GM10266 (cell line): Measurements from ENCODE around the gene TMEM161A.

ENCODE experiments used
- DNase-seq: peaks from one replicate; pipeline ENCODE4 v3.0.0; 2012; ENCODE audit errors: extremely low spot score
- TF ChIP-seq, protein P1 (sequence below): IDR thresholded peaks from 2 replicates; pipeline ENCODE4 v1.5.1; 2012; ENCODE audit warnings: mild to moderate bottlenecking, low read depth; ENCODE audit not compliant: control insufficient read depth, insufficient read depth; ENCODE audit errors: missing control alignments

Gene TMEM161A

DNA sequence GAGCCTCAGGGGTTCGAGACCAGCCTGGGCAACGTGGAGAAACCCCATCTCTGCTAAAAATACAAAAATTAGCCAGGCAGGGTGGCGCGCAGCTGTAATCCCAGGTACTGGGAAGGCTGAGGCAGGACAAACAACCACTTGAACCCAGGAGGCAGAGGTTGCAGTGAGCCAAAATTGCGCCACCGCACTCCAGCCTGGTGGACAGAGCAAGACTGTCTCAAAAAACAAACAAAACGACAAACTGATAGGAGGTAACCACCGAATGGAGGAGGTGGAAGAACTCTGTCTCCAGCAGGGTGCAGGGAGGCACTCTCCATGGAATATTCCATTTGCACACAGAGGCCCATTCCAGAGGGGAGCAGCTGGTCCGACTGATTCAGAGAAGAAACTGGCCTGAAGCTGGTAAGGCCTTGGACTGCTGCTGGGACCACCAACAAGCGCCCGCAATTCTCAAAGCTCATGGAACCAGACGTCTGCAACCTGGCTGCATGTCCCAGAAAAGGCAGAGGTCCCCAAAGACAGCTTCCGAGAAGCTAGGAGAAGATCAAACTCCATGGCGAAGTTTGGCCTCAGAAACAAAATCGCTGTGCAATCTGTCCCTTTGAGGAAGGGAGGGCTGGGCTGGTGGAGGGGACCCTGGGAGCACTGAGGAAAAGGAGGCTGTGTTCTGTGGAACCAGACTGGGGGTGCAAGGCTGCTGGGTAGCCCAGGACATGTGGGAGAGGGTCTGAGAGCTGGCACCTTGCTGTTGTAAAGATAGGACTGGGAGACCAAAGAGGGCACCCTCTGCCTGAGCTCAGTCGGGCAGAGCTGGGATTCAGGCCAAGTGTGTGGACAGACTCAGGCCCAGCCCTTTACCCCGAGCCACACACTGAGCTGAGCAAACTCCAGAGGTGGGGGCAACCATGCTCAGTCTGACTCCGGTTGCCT lies 39.3 kb downstream of the TMEM161A start:
- DNase-seq: no peak
- TF ChIP-seq, protein P1, sequence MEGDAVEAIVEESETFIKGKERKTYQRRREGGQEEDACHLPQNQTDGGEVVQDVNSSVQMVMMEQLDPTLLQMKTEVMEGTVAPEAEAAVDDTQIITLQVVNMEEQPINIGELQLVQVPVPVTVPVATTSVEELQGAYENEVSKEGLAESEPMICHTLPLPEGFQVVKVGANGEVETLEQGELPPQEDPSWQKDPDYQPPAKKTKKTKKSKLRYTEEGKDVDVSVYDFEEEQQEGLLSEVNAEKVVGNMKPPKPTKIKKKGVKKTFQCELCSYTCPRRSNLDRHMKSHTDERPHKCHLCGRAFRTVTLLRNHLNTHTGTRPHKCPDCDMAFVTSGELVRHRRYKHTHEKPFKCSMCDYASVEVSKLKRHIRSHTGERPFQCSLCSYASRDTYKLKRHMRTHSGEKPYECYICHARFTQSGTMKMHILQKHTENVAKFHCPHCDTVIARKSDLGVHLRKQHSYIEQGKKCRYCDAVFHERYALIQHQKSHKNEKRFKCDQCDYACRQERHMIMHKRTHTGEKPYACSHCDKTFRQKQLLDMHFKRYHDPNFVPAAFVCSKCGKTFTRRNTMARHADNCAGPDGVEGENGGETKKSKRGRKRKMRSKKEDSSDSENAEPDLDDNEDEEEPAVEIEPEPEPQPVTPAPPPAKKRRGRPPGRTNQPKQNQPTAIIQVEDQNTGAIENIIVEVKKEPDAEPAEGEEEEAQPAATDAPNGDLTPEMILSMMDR: no peak

DNA sequence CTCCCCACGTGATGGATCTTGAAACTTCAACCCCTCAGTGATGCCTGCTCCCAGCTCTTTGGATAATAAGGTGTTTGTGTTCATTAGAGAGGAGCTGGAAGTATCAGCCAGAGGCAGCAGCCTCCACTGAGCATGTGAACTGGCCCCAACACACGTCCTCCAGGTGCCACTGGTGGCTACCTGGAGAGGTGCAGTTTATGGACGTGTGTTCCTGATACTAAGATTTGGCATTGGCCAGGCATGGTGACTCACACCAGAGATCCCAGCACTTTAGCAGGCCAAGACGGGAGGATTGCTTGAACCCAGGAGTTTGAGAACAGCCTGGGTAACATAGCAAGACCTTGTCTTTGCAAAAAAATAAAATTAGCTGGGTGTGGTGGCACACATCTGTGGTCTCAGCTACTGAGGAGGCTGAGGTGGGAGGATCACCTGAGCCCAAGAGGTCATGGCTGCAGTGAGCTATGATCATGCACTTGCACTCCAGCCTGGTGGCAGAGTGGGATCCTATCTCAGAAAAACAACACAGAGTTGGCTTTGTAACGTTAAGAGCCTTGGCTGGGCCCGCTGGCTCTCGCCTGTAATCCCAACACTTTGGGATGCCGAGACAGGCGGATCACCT lies 40.1 kb downstream of the TMEM161A start:
- no peak for DNase-seq
- TF ChIP-seq, protein P1: no peak

DNA sequence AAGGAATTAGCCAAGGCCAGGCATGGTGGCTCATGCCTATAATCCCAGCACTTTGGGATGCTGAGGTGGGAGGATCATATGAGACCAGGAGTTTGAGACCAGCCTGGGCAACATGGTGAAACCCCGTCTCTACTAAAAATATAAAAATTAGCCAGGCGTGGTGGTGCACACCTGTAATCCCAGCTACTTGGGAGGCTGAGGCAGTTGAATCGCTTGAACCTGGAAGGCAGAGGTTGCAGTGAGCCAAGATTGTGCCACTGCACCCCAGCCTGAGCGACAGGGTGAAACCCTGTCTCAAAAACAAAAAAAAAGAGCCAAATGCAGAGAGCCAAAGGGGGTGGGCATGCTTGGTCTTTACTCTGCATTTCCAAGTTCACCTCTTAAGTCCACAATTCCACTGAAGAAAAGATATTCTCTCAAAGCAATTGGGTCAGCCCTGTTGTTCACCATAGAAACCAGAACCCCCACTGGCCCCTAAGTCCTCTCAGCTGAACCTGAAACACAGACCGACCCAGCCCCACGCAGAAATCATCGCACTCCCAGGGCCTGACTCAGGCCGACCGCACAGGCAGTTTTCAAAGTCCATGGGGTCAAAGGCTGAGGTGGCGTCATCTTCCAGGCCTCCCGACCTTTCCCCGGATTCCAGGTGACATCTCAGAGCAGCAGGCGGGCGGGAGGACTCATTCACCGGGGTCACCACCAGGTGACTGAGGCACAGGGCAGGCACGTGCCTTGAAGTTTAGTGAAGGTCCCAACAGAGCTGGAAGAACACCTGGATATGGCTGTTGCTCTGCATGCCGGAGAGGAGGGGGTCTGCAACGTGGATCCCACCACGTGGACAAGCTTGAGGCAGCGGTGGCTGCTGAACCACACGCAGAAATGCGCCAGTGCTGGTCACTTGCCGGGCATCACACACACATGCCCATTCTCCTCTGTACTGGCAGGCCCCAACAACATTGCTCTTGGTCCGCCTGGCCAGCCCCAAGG lies 41.3 kb downstream of the TMEM161A start:
- DNase-seq: no peak
- TF ChIP-seq, protein P1: no peak

DNA sequence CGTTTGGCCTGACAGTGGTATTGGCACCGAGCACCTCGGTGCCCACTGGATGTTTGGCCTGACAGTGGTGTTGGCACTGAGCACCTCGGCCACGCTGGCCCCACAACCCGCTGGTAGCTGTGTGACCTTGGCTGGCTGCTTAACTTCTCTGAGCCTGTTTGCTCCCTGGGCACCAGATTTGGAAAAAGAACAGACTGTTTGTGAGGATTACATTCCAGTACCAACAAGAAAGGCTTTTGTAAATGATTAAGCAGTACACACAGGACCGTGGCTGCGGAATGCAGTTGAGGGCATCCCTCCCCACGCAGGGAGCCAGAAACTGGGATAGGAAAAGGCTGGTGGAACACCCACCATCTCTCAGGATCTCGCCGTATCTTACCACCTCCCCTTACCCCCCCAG lies 42.6 kb downstream of the TMEM161A start:
- TF ChIP-seq, protein P1: no peak
- no peak for DNase-seq

DNA sequence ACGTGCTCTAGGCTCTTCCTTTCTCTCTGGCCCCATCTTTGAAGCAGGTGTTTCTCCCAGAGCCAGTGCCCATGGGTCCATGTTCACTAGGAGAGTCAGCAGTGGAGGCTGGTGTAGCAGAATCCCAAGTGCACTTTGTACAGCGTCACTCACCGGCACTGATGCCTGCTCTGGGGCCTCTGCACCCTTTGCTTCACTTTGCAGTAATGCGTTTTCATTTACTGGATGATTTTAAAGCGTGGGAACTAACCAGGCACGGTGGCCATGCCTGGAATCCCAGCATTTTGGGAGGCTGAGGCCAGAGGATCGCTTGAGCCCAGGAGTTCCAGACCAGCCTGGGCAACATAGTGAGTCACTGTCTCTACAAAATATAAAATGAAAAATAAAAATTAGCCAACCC lies 43.8 kb downstream of the TMEM161A start:
- no peak for DNase-seq
- TF ChIP-seq, protein P1: no peak

DNA sequence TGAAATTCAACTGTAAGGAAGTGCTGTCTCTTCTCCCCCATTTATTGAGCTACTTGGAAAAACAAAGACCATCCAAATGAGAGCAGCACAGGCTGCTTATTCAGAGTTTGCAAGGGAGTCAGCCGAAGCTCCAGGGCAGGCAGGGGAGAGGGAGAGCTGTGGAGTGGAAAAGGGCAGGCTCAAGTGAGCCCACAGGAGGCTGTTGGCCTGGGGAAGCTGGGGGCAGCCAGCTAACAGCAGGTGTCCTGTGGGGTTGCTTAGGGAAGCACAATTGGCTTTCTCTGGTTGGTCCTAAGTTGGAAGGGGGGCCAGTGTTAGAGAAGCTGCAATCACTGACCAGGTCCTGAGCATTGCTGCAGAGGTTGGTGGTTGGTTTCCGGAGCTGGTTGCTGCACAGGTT lies 50.6 kb downstream of the TMEM161A start:
- no peak for DNase-seq
- TF ChIP-seq, protein P1: no peak
